ENCODE results near the gene PIK3AP1. TPM values are rescaled to one million over a fixed set of nuclear protein-coding genes. Genes with fewer than 3 reads are reported as not detected.

PIK3AP1 gene
- total RNA-seq, 1 experiment from 2014 or later, result 1.7 TPM

DNA sequence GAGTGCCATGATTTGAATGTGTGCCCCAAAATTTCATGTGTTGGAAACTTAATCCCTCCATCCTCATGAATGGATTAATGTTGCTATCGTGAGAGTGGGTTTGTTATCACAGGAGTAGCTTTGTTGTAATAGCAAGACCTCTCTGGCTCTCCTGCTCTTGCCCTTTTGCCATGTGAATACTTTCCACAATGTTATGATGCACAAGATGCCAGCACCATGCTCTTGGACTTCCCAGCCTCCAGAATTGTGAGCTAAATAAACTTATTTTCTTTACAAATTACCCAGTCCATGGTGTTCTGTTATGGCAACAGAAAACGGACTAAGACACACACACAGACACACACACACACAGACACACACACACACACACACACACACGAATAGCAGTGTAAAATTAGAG, 82.2 kb downstream of the PIK3AP1 start:
- intact Hi-C loops (cut with micrococcal nuclease; ENCODE audit: unreplicated experiment), result no loop called here
- H3K4me2 ChIP-seq, result no peak overlapping the region

GRCh38 chr10:96637709-96638108, 82.6 kb downstream of the PIK3AP1 start:
- ChIA-PET CTCF (no interaction called here), POLR2A (ENCODE audit: unreplicated experiment) (no interaction called here)
- Histone ChIP-seq H3F3A (ENCODE audit: insufficient read depth, low read depth) (no peaks in the 10 kb centered on the region), H3K4me3 (no peak overlapping the region), H3K36me3 (ENCODE audit: low read depth) (no peaks in the 10 kb centered on the region), H3K9me3 (ENCODE audit: insufficient read depth, low read depth) (no peaks in the 10 kb centered on the region), H3K4me2 (no peak overlapping the region), H3K27me3 (ENCODE audit: insufficient read depth, low read depth) (no peaks in the 10 kb centered on the region), H3K9me2 (ENCODE audit: insufficient read depth) (no peaks in the 10 kb centered on the region), H3K4me1 (replicated peaks; ENCODE audit: insufficient read depth) (peaks cover 1% of the 10 kb centered on the region), H3K27ac (no peak overlapping the region), H3K79me2 (ENCODE audit: low read depth) (no peaks in the 10 kb centered on the region), H2AFZ (no peak overlapping the region), H4K20me1 (ENCODE audit: insufficient read depth) (no peaks in the 10 kb centered on the region)
- intact Hi-C loops (cut with micrococcal nuclease; ENCODE audit: unreplicated experiment), result no loop called here
- TF ChIP-seq EZH2 (IDR thresholded peaks at IDR 0.05; ENCODE audit: low read depth) (no peak), CTCF (conservative IDR thresholded peaks at IDR 0.05) (no peak)
- no peak for DNase-seq
- no TSS peak for BruUV-seq (replicated peaks)

More for the DNA sequence above, 82.2 kb downstream of the PIK3AP1 start:
- no peaks in the 10 kb centered on the region for H3K4me1 ChIP-seq (replicated peaks; ENCODE audit: insufficient read depth)
- no peaks in the 10 kb centered on the region for H3K27me3 ChIP-seq (ENCODE audit: insufficient read depth, low read depth)
- BruUV-seq (replicated peaks), result no TSS peak
- no peaks in the 10 kb centered on the region for H3K79me2 ChIP-seq (ENCODE audit: low read depth)
- no peaks in the 10 kb centered on the region for H3F3A ChIP-seq (ENCODE audit: insufficient read depth, low read depth)
- H3K27ac ChIP-seq, result no peak overlapping the region
- H3K9me3 ChIP-seq (ENCODE audit: insufficient read depth, low read depth), result no peaks in the 10 kb centered on the region
- no peaks in the 10 kb centered on the region for H4K20me1 ChIP-seq (ENCODE audit: insufficient read depth)
- POLR2A ChIA-PET (ENCODE audit: unreplicated experiment), result no interaction called here
- no peak overlapping the region for H2AFZ ChIP-seq
- no peaks in the 10 kb centered on the region for H3K36me3 ChIP-seq (ENCODE audit: low read depth)
- H3K9me2 ChIP-seq (ENCODE audit: insufficient read depth), result no peaks in the 10 kb centered on the region
- H3K4me3 ChIP-seq, result no peak overlapping the region
- TF ChIP-seq EZH2 (IDR thresholded peaks at IDR 0.05; ENCODE audit: low read depth) (no peak), CTCF (conservative IDR thresholded peaks at IDR 0.05) (no peak)
- CTCF ChIA-PET, result no interaction called here
- DNase-seq, result no peak

- POLR2A ChIA-PET (ENCODE audit: unreplicated experiment), result no interaction called here
- Histone ChIP-seq H3K9me3 (ENCODE audit: insufficient read depth, low read depth) (no peaks in the 10 kb centered on the region), H3K4me1 (replicated peaks; ENCODE audit: insufficient read depth) (peaks cover 5% of the 10 kb centered on the region), H4K20me1 (ENCODE audit: insufficient read depth) (no peaks in the 10 kb centered on the region), H3K9me2 (ENCODE audit: insufficient read depth) (no peaks in the 10 kb centered on the region), H2AFZ (no peak overlapping the region), H3F3A (ENCODE audit: insufficient read depth, low read depth) (no peaks in the 10 kb centered on the region), H3K36me3 (ENCODE audit: low read depth) (no peaks in the 10 kb centered on the region), H3K27ac (no peak overlapping the region), H3K4me2 (no peak overlapping the region), H3K27me3 (ENCODE audit: insufficient read depth, low read depth) (no peaks in the 10 kb centered on the region), H3K79me2 (ENCODE audit: low read depth) (no peaks in the 10 kb centered on the region), H3K4me3 (no peak overlapping the region)
- no peak for DNase-seq
- no TSS peak for BruUV-seq (replicated peaks)
- CTCF ChIA-PET, result no interaction called here
- intact Hi-C loops (cut with micrococcal nuclease; ENCODE audit: unreplicated experiment), result no loop called here
- TF ChIP-seq CTCF (conservative IDR thresholded peaks at IDR 0.05), result no peak
- no peak for TF ChIP-seq EZH2 (IDR thresholded peaks at IDR 0.05; ENCODE audit: low read depth)
These were observed 83.8 kb downstream of the PIK3AP1 start for GRCh38 chr10:96636551-96636950.
